Neural cell (in vitro differentiated cells): ENCODE measurements around the gene TENT5C. TPM values are rescaled to one million over a fixed set of nuclear protein-coding genes. Genes with fewer than 3 reads are reported as not detected.

Experiments used
- H2AFZ ChIP-seq: fragments of 200-600, 300-800 bp; sonication (generic), shearing (Covaris generic); 2 replicates; pipeline ENCODE4 v1.6.0; 2014; ENCODE audit warnings: low read depth, mild to moderate bottlenecking, antibody characterized with exemption, low read length, moderate library complexity
- H3F3A ChIP-seq: fragments of 200-600 bp; shearing (Covaris generic); 2 replicates; pipeline ENCODE4 v1.6.1; 2016; ENCODE audit warnings: mild to moderate bottlenecking, moderate library complexity, mixed read lengths, antibody characterized with exemption, low read length; ENCODE audit not compliant: insufficient read depth, poor library complexity, severe bottlenecking
- H3K27ac ChIP-seq: fragments of 200-600, 300-800 bp; sonication (generic), shearing (Covaris generic); 2 replicates; pipeline ENCODE4 v1.5.1; 2014; ENCODE audit warnings: mild to moderate bottlenecking, low read length, moderate library complexity
- H3K27me3 ChIP-seq: fragments of 300-800, 200-600 bp; sonication (generic), shearing (Covaris generic); 2 replicates; pipeline ENCODE4 v1.6.0; 2014; ENCODE audit warnings: mild to moderate bottlenecking, low read depth, low read length, moderate library complexity; ENCODE audit not compliant: insufficient read depth
- H3K36me3 ChIP-seq: fragments of 300-800, 200-600 bp; sonication (generic), shearing (Covaris generic); 2 replicates; pipeline ENCODE4 v1.5.1; 2014; ENCODE audit warnings: mild to moderate bottlenecking, antibody characterized with exemption, low read length, moderate library complexity; ENCODE audit not compliant: insufficient read depth
- H3K4me2 ChIP-seq: fragments of 300-800, 200-600 bp; sonication (generic), shearing (Covaris generic); 2 replicates; pipeline ENCODE4 v1.6.0; 2014; ENCODE audit warnings: mild to moderate bottlenecking, low read length
- H3K4me3 ChIP-seq: fragments of 300-800, 200-600 bp; sonication (generic), shearing (Covaris generic); 2 replicates; pipeline ENCODE4 v1.5.1; 2014; ENCODE audit warnings: mild to moderate bottlenecking, low read length, moderate library complexity
- H3K79me2 ChIP-seq: fragments of 200-600 bp; shearing (Covaris generic); replicated peaks from 2 replicates; pipeline ENCODE4 v1.6.0; 2014; ENCODE audit warnings: mild to moderate bottlenecking, low read length, moderate library complexity; ENCODE audit not compliant: insufficient read depth
- H3K9ac ChIP-seq: fragments of 300-800, 200-600 bp; sonication (generic), shearing (Covaris generic); 2 replicates; pipeline ENCODE4 v1.6.1; 2016; ENCODE audit warnings: mild to moderate bottlenecking, low read length, mixed read lengths
- H3K9me2 ChIP-seq: fragments of 200-600 bp; shearing (Covaris generic); 2 replicates; pipeline ENCODE4 v1.6.1; 2016; ENCODE audit warnings: mild to moderate bottlenecking, low read length, mixed read lengths; ENCODE audit not compliant: insufficient read depth
- H3K9me3 ChIP-seq: fragments of 200-600, 300-800 bp; sonication (generic), shearing (Covaris generic); 2 replicates; pipeline ENCODE4 v1.6.1; 2016; ENCODE audit warnings: mild to moderate bottlenecking, mixed run types, low read length, moderate library complexity, mixed read lengths
- H4K20me1 ChIP-seq: fragments of 200-600 bp; shearing (Covaris generic); 2 replicates; pipeline ENCODE4 v1.6.1; 2016; ENCODE audit warnings: mild to moderate bottlenecking, mixed run types; ENCODE audit not compliant: insufficient read depth
- EP300 ChIP-seq: fragments of 450-650 bp; conservative IDR thresholded peaks from 2 replicates; pipeline ENCODE4 v1.6.1; 2014; ENCODE audit warnings: antibody characterized with exemption, mild to moderate bottlenecking, moderate library complexity; ENCODE audit not compliant: poor library complexity, severe bottlenecking
- EZH2 ChIP-seq: fragments of 200-600, 300-800 bp; shearing (Covaris generic), sonication (generic); IDR thresholded peaks from 2 replicates; pipeline ENCODE4 v1.6.1; 2014; ENCODE audit warnings: antibody characterized with exemption, low read length, borderline replicate concordance, mild to moderate bottlenecking; ENCODE audit not compliant: insufficient read depth, poor library complexity, severe bottlenecking
- MXI1 ChIP-seq: fragments of 450-650 bp; conservative IDR thresholded peaks from 2 replicates; pipeline ENCODE4 v1.6.1; 2014; ENCODE audit warnings: antibody characterized with exemption, mild to moderate bottlenecking; ENCODE audit not compliant: poor library complexity, severe bottlenecking
- POLR2AphosphoS5 ChIP-seq: IDR thresholded peaks from 2 replicates; pipeline ENCODE4 v1.6.1; 2012
- RAD21 ChIP-seq: fragments of 450-650 bp; conservative IDR thresholded peaks from 2 replicates; pipeline ENCODE4 v1.6.1; 2014; ENCODE audit warnings: antibody characterized with exemption, mild to moderate bottlenecking, moderate library complexity
- SMC3 ChIP-seq: fragments of 450-650 bp; conservative IDR thresholded peaks from 2 replicates; pipeline ENCODE4 v1.6.1; 2014; ENCODE audit warnings: antibody characterized with exemption, mild to moderate bottlenecking, moderate library complexity; ENCODE audit not compliant: poor library complexity
- TAF1 ChIP-seq: IDR thresholded peaks from 2 replicates; pipeline ENCODE4 v1.6.1; 2012; ENCODE audit warnings: low read depth
- polyA plus RNA-seq: library from polyadenylated mRNA; depleted of rRNA; stranded (reverse); fragments of >200 nt; gene quantifications from 2 replicates; pipeline ENCODE4 v1.2.3, GENCODE V29; 2014
- TF ChIP-seq, protein P1 (sequence below): fragments of 450-650 bp; IDR thresholded peaks from 2 replicates; pipeline ENCODE4 v1.5.1; 2014; ENCODE audit warnings: antibody characterized with exemption, mild to moderate bottlenecking, moderate library complexity; ENCODE audit not compliant: poor library complexity, severe bottlenecking
- TF ChIP-seq, protein P2 (sequence below): IDR thresholded peaks from 2 replicates; pipeline ENCODE4 v1.6.1; 2012; ENCODE audit warnings: borderline replicate concordance

The TENT5C gene
- polyA plus RNA-seq, 1 donor from 2014 or later = 0.05 TPM

DNA sequence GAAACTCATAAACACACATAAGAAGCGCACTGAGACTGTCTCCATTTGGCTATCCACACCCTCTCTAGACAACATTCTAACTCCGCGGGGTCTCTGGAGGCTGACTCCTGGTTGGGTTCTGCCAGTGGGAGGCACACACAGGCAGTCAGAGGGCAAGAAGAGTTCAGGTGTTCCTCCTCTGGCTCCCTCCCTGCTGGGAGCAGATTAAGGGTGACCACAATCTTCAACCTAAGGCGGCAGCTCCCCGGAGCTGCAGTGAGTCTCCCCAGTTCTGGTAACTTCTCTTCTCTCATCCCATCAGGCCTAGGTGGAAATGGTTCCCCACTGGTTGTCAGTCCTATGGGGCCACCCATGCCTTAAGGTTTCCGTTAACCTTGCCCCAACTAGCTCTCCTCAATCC lies 7.4 kb upstream of the TENT5C start (continued):
- TF ChIP-seq, protein P1, sequence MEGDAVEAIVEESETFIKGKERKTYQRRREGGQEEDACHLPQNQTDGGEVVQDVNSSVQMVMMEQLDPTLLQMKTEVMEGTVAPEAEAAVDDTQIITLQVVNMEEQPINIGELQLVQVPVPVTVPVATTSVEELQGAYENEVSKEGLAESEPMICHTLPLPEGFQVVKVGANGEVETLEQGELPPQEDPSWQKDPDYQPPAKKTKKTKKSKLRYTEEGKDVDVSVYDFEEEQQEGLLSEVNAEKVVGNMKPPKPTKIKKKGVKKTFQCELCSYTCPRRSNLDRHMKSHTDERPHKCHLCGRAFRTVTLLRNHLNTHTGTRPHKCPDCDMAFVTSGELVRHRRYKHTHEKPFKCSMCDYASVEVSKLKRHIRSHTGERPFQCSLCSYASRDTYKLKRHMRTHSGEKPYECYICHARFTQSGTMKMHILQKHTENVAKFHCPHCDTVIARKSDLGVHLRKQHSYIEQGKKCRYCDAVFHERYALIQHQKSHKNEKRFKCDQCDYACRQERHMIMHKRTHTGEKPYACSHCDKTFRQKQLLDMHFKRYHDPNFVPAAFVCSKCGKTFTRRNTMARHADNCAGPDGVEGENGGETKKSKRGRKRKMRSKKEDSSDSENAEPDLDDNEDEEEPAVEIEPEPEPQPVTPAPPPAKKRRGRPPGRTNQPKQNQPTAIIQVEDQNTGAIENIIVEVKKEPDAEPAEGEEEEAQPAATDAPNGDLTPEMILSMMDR = no peak

DNA sequence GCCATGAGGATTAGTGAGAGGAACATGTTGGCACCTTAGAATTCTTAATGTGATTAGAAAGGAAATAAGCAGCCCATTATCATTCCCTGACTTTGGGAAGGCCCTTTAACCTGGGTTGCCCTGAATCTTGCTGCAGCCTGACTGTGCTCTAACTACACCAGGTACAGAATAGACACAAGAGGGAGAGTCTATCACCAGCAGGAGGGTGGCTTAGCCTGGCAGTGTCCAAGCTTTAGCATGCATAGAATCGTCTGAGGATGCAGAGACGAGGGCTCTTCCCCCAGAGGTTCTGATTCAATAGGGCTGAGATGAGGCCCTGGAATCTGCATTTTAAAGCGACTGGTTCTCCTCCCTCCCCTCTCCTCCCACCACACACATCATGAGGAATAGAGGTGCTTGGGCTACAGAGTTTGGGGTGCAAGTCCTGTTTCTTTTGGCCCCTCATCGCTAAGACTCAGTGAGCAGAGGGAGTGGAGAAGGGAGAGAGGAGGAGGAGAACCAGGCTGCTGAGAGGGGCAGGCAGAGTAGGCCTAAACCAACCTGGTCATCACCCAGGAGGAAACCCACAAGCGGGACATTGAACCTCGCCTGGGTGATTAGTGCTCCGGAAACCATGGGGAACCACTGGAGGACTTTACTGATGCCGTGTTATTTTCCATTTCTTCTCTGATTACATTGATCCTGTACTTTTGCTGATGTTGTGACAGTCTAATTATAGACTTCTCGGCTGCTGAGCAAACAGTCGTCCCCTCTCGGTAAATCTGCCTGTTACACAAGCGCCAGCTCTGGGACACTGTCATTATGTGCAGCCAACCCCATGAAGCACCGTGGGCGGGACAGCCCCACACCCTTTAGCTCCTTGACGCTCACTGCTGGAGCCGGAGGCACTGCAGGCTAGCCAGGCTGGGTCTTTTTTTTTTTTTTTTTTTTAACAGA lies 6.3 kb upstream of the TENT5C start:
- Histone ChIP-seq H3F3A (no peaks in the 10 kb centered on the region), H3K27me3 (no peaks in the 10 kb centered on the region)
- TF ChIP-seq, protein P2, sequence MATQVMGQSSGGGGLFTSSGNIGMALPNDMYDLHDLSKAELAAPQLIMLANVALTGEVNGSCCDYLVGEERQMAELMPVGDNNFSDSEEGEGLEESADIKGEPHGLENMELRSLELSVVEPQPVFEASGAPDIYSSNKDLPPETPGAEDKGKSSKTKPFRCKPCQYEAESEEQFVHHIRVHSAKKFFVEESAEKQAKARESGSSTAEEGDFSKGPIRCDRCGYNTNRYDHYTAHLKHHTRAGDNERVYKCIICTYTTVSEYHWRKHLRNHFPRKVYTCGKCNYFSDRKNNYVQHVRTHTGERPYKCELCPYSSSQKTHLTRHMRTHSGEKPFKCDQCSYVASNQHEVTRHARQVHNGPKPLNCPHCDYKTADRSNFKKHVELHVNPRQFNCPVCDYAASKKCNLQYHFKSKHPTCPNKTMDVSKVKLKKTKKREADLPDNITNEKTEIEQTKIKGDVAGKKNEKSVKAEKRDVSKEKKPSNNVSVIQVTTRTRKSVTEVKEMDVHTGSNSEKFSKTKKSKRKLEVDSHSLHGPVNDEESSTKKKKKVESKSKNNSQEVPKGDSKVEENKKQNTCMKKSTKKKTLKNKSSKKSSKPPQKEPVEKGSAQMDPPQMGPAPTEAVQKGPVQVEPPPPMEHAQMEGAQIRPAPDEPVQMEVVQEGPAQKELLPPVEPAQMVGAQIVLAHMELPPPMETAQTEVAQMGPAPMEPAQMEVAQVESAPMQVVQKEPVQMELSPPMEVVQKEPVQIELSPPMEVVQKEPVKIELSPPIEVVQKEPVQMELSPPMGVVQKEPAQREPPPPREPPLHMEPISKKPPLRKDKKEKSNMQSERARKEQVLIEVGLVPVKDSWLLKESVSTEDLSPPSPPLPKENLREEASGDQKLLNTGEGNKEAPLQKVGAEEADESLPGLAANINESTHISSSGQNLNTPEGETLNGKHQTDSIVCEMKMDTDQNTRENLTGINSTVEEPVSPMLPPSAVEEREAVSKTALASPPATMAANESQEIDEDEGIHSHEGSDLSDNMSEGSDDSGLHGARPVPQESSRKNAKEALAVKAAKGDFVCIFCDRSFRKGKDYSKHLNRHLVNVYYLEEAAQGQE = no peak
- no peak for TF ChIP-seq SMC3
- no peak for TF ChIP-seq POLR2AphosphoS5
- no peak for TF ChIP-seq EP300
- TF ChIP-seq MXI1 = no peak
- TF ChIP-seq TAF1 = no peak
- no peak for TF ChIP-seq RAD21
- TF ChIP-seq, protein P1 = no peak
- TF ChIP-seq EZH2 = no peak

More for the DNA sequence above, 6.3 kb upstream of the TENT5C start:
- Histone ChIP-seq H4K20me1 (no peaks in the 10 kb centered on the region), H3K4me2 (no peak overlapping the region), H3K9me2 (no peaks in the 10 kb centered on the region), H3K9me3 (no peaks in the 10 kb centered on the region), H2AFZ (no peak overlapping the region), H3K4me3 (no peak overlapping the region), H3K9ac (no peak overlapping the region), H3K79me2 (no peaks in the 10 kb centered on the region), H3K36me3 (no peaks in the 10 kb centered on the region), H3K27ac (no peak overlapping the region)
